ENCODE results near the gene SPTBN4.

Gene SPTBN4

GRCh38 chr19:40603071-40603388, 136.2 kb downstream of the SPTBN4 start:
- no peak for TF ChIP-seq SUZ12 (IDR thresholded peaks at IDR 0.05; ENCODE audit: extremely low read depth, insufficient read depth, insufficient read length)

GRCh38 chr19:40603389-40604170, 136.8 kb downstream of the SPTBN4 start:
- peak overlapping the region; percentile 61 for H3K9ac ChIP-seq (ENCODE audit: insufficient read length, low read depth)
- peak; percentile 92 for DNase-seq (ENCODE audit: low read depth, low spot score)

More at GRCh38 chr19:40603071-40603388, 136.2 kb downstream of the SPTBN4 start:
- Histone ChIP-seq H3K4me3 (ENCODE audit: insufficient read length, low read depth) (peak overlapping the region; percentile 15), H3K9me3 (ENCODE audit: insufficient read depth, low read length) (no peaks in the 10 kb centered on the region), H3K9ac (ENCODE audit: insufficient read length, low read depth) (peak overlapping the region; percentile 61), H3K27me3 (ENCODE audit: insufficient read depth, insufficient read length) (peaks cover 35% of the 10 kb centered on the region), H3K36me3 (ENCODE audit: insufficient read depth, insufficient read length, low read length) (no peaks in the 10 kb centered on the region), H3K4me1 (ENCODE audit: insufficient read depth, insufficient read length) (peaks cover 7% of the 10 kb centered on the region)
- DNase-seq (ENCODE audit: low read depth, low spot score), result no peak

DNA sequence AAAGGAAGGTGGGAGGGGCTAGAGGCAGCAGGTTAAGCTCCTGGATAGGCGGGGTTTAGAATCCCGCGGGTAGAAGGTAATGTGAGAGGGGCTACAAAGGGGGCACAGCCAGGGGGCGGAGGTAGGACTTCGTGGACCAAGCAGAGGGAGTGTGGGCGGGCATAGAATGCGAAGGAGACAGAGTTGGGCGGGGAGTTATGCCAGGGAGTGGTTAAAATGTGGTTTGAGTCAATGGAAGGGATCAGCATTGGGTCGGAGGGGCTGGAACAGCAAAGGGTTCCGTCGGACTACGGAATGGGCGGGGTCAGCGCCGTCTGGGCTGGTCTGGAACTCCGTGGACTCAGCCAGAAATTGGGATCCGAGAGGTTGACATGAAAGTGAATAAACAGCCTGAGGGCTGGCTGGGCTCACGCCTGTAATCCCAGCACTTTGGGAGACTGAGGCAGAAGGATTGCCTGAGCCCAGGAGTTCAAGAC, 137.4 kb downstream of the SPTBN4 start:
- Histone ChIP-seq H3K9me3 (ENCODE audit: insufficient read depth, low read length) (no peaks in the 10 kb centered on the region), H3K9ac (ENCODE audit: insufficient read length, low read depth) (no peak overlapping the region), H3K36me3 (ENCODE audit: insufficient read depth, insufficient read length, low read length) (no peaks in the 10 kb centered on the region), H3K27me3 (ENCODE audit: insufficient read depth, insufficient read length) (peaks cover 42% of the 10 kb centered on the region), H3K4me1 (ENCODE audit: insufficient read depth, insufficient read length) (peaks cover 7% of the 10 kb centered on the region), H3K4me3 (ENCODE audit: insufficient read length, low read depth) (no peak overlapping the region)
- DNase-seq (ENCODE audit: low read depth, low spot score), result no peak
- no peak for TF ChIP-seq ZNF274 (IDR thresholded peaks at IDR 0.05; ENCODE audit: low read depth, low read length)
- no peak for TF ChIP-seq YY1 (IDR thresholded peaks at IDR 0.05; ENCODE audit: insufficient read depth, insufficient read length)
- TF ChIP-seq SUZ12 (IDR thresholded peaks at IDR 0.05; ENCODE audit: extremely low read depth, insufficient read depth, insufficient read length), result no peak

More at GRCh38 chr19:40603389-40604170, 136.8 kb downstream of the SPTBN4 start:
- H3K4me1 ChIP-seq (ENCODE audit: insufficient read depth, insufficient read length), result peaks cover 7% of the 10 kb centered on the region
- H3K27me3 ChIP-seq (ENCODE audit: insufficient read depth, insufficient read length), result peaks cover 41% of the 10 kb centered on the region
- no peaks in the 10 kb centered on the region for H3K36me3 ChIP-seq (ENCODE audit: insufficient read depth, insufficient read length, low read length)
- peak overlapping the region; percentile 24 for H3K4me3 ChIP-seq (ENCODE audit: insufficient read length, low read depth)
- H3K9me3 ChIP-seq (ENCODE audit: insufficient read depth, low read length), result no peaks in the 10 kb centered on the region
- TF ChIP-seq SUZ12 (IDR thresholded peaks at IDR 0.05; ENCODE audit: extremely low read depth, insufficient read depth, insufficient read length) (no peak), ZNF274 (IDR thresholded peaks at IDR 0.05; ENCODE audit: low read depth, low read length) (no peak), YY1 (IDR thresholded peaks at IDR 0.05; ENCODE audit: insufficient read depth, insufficient read length) (no peak)

GRCh38 chr19:40604647-40605215, 137.9 kb downstream of the SPTBN4 start:
- peaks cover 7% of the 10 kb centered on the region for H3K4me1 ChIP-seq (ENCODE audit: insufficient read depth, insufficient read length)
- H3K4me3 ChIP-seq (ENCODE audit: insufficient read length, low read depth), result peak overlapping the region; percentile 21
- no peaks in the 10 kb centered on the region for H3K9me3 ChIP-seq (ENCODE audit: insufficient read depth, low read length)
- no peaks in the 10 kb centered on the region for H3K36me3 ChIP-seq (ENCODE audit: insufficient read depth, insufficient read length, low read length)
- no peak for DNase-seq (ENCODE audit: low read depth, low spot score)
- peaks cover 46% of the 10 kb centered on the region for H3K27me3 ChIP-seq (ENCODE audit: insufficient read depth, insufficient read length)
- TF ChIP-seq YY1 (IDR thresholded peaks at IDR 0.05; ENCODE audit: insufficient read depth, insufficient read length), result no peak
- no peak for TF ChIP-seq ZNF274 (IDR thresholded peaks at IDR 0.05; ENCODE audit: low read depth, low read length)
- TF ChIP-seq SUZ12 (IDR thresholded peaks at IDR 0.05; ENCODE audit: extremely low read depth, insufficient read depth, insufficient read length), result no peak
- H3K9ac ChIP-seq (ENCODE audit: insufficient read length, low read depth), result peak overlapping the region; percentile 72

GRCh38 chr19:40605216-40605971, 138.6 kb downstream of the SPTBN4 start:
- Histone ChIP-seq H3K36me3 (ENCODE audit: insufficient read depth, insufficient read length, low read length) (no peaks in the 10 kb centered on the region), H3K4me3 (ENCODE audit: insufficient read length, low read depth) (peak overlapping the region; percentile 21), H3K9me3 (ENCODE audit: insufficient read depth, low read length) (no peaks in the 10 kb centered on the region), H3K4me1 (ENCODE audit: insufficient read depth, insufficient read length) (peaks cover 4% of the 10 kb centered on the region), H3K9ac (ENCODE audit: insufficient read length, low read depth) (peak overlapping the region; percentile 72), H3K27me3 (ENCODE audit: insufficient read depth, insufficient read length) (peaks cover 49% of the 10 kb centered on the region)
- no peak for DNase-seq (ENCODE audit: low read depth, low spot score)
- TF ChIP-seq SUZ12 (IDR thresholded peaks at IDR 0.05; ENCODE audit: extremely low read depth, insufficient read depth, insufficient read length) (no peak), YY1 (IDR thresholded peaks at IDR 0.05; ENCODE audit: insufficient read depth, insufficient read length) (no peak), ZNF274 (IDR thresholded peaks at IDR 0.05; ENCODE audit: low read depth, low read length) (no peak)

DNA sequence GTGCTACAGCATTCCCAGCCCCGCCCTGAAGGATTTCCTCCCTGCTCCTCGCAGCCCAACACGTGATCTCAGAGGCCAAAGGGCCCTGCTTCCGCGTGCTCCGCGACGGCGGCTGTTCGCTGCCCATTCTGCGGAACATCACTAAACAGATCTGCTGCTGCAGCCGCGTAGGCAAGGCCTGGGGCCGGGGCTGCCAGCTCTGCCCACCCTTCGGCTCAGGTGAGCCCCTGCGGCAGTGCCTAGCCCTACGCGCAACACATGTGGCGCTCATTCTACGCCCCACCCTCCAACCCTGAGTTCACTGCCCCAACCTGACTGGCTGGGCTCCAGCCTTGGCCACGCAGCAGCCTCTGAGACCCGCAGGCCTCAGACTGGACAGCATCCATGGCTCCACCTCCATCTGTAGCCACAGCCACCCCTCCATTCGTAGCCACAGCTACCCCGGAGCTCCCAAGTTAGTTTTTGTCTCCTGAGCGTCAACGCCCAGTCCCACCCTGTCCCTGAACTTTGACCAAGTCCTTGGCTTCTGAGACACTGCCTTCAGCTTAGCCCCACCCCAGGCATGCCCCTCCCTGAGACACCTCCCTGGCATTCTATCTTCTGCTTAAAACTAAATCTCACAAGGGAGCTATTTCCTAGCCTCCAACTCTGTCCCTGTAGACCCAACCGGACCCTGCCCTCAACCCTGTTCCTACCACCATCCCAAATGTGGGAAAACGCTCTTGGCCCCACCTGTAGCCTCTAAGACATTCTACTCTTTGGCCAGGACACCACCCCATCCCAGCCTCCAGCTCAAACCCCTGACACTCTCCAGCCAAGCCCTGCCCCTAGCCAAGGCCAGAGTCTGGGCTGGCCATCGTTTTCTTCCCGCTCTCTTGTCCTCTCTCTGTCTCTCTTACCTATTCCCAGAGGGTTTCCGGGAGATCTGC, 140.8 kb downstream of the SPTBN4 start:
- TF ChIP-seq YY1 (IDR thresholded peaks at IDR 0.05; ENCODE audit: insufficient read depth, insufficient read length), result no peak
- no peak for TF ChIP-seq ZNF274 (IDR thresholded peaks at IDR 0.05; ENCODE audit: low read depth, low read length)
- no peak for TF ChIP-seq SUZ12 (IDR thresholded peaks at IDR 0.05; ENCODE audit: extremely low read depth, insufficient read depth, insufficient read length)
- no peak overlapping the region for H3K9ac ChIP-seq (ENCODE audit: insufficient read length, low read depth)
- H3K36me3 ChIP-seq (ENCODE audit: insufficient read depth, insufficient read length, low read length), result no peaks in the 10 kb centered on the region
- no peak for DNase-seq (ENCODE audit: low read depth, low spot score)
- peaks cover 4% of the 10 kb centered on the region for H3K4me1 ChIP-seq (ENCODE audit: insufficient read depth, insufficient read length)
- peaks cover 56% of the 10 kb centered on the region for H3K27me3 ChIP-seq (ENCODE audit: insufficient read depth, insufficient read length)
- no peak overlapping the region for H3K4me3 ChIP-seq (ENCODE audit: insufficient read length, low read depth)
- no peaks in the 10 kb centered on the region for H3K9me3 ChIP-seq (ENCODE audit: insufficient read depth, low read length)

All from NT2/D1 (cell line).